Astrocyte of the cerebellum (primary cell): Measurements from ENCODE around the gene RNF26.

Experiments
- DNase-seq: peaks from one replicate; pipeline ENCODE4 v3.0.0-alpha.2; 2011; ENCODE audit warnings: low read depth
- H3K4me3 ChIP-seq: 2 replicates; pipeline ENCODE4 v1.5.1; 2011; ENCODE audit warnings: mild to moderate bottlenecking, low read depth, low read length, moderate library complexity
- in situ Hi-C: cut with HindIII; loops from 2 replicates; pipeline ENCODE4 v1.10.0; 2017; ENCODE audit warnings: low sequenced_read_pairs
- TF ChIP-seq, protein P1 (sequence below): IDR thresholded peaks from 2 replicates; pipeline ENCODE4 v1.5.1; 2012; ENCODE audit warnings: low read length, low read depth, moderate library complexity, mild to moderate bottlenecking; ENCODE audit errors: missing control alignments

RNF26 gene

DNA sequence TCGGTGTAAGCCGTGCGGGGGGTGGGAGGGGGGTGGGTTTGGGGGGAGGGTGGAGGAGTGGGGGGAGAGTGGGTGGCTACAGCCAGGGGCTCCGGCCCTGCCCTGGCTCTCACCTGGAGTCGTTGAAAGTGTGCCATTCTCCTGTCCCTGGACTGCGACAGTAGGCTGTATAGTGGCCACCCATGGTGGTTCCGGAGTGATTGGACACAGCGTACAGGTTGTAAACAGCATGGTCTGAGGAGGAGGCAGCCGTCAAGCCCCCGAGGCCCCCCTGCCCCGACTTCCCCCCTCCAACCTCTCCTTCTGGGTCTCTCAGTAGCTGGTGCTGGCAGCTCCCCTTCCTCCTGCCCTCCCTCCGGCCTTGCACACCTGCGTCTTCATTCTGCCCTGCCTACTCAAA, 22.7 kb downstream of the RNF26 start:
- in situ Hi-C loops: loop anchor here (25.0 kb wide), 1 partner anchor 355 kb away; no protein-coding TSS in a partner anchor
- peak overlapping the region; percentile 53 for H3K4me3 ChIP-seq
- TF ChIP-seq, protein P1, sequence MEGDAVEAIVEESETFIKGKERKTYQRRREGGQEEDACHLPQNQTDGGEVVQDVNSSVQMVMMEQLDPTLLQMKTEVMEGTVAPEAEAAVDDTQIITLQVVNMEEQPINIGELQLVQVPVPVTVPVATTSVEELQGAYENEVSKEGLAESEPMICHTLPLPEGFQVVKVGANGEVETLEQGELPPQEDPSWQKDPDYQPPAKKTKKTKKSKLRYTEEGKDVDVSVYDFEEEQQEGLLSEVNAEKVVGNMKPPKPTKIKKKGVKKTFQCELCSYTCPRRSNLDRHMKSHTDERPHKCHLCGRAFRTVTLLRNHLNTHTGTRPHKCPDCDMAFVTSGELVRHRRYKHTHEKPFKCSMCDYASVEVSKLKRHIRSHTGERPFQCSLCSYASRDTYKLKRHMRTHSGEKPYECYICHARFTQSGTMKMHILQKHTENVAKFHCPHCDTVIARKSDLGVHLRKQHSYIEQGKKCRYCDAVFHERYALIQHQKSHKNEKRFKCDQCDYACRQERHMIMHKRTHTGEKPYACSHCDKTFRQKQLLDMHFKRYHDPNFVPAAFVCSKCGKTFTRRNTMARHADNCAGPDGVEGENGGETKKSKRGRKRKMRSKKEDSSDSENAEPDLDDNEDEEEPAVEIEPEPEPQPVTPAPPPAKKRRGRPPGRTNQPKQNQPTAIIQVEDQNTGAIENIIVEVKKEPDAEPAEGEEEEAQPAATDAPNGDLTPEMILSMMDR: no peak
- no peak for DNase-seq

- in situ Hi-C loops: loop anchor here (25.0 kb wide), 1 partner anchor 353 kb away; no protein-coding TSS in a partner anchor
- no peak overlapping the region for H3K4me3 ChIP-seq
- TF ChIP-seq, protein P1: no peak
- DNase-seq: no peak
Measured at GRCh38 chr11:119359365-119360214, 25.3 kb downstream of the RNF26 start.

DNA sequence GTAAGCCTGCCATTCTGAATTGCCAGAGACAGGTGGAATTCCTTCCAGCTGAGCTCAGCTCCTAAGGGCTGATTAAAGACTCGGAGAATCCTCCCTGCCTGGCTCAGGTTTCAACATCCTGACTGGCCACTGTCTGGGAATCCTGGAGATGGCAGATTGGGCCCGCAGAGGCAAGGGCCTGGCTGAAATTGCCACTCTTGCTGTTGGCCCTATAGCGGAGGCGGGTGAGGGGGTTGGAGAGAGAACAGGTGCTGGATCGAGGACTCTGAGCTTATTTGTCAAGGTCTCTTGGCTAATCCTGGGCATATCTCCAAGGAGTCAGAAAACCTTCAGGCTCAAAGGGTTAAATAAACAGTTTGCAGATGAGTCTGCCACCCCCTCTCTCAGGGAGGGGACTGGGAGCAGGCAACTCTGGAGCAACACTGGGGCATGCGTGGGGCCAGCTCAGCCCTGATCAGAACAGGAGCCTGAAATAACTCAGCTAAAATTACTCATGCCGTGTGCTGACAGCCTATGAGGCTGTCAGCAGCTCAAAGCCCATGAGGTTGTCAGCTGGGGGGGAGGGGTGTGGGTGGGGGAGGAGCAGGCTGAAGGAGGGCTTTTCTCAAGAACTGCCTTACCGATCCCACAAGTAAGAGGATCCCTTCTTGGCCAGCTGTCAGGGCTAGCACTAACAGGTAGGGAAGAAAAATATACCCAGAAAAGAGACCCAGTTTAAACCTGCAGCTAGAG, 26.9 kb downstream of the RNF26 start:
- H3K4me3 ChIP-seq: no peak overlapping the region
- no peak for DNase-seq
- in situ Hi-C loops: loop anchor here (25.0 kb wide), 1 partner anchor 351 kb away; no protein-coding TSS in a partner anchor
- TF ChIP-seq, protein P1: no peak

GRCh38 chr11:119361941-119362725, 27.8 kb downstream of the RNF26 start:
- in situ Hi-C loops: loop anchor here (25.0 kb wide), 1 partner anchor 350 kb away; no protein-coding TSS in a partner anchor
- no peak for DNase-seq
- TF ChIP-seq, protein P1: no peak
- H3K4me3 ChIP-seq: no peak overlapping the region

GRCh38 chr11:119362741-119363080, 28.4 kb downstream of the RNF26 start:
- in situ Hi-C loops: loop anchor here (25.0 kb wide), 1 partner anchor 350 kb away; no protein-coding TSS in a partner anchor
- no peak for DNase-seq
- H3K4me3 ChIP-seq: no peak overlapping the region
- TF ChIP-seq, protein P1: no peak
